IPS DF 6.9 (cell line): ENCODE measurements around the gene TRPV3.
"Not testable (repeated sequence)": the region's sequence is repeated elsewhere in the genome, so short reads cannot be mapped to it uniquely, and the experiment has no call there.

Experiments used
- DNase-seq: peaks from one replicate; pipeline ENCODE4 v3.0.0-alpha.2; 2013; ENCODE audit warnings: low read depth, low spot score
- H3K27ac ChIP-seq: one replicate; pipeline ENCODE4 v1.5.1; 2013; ENCODE audit warnings: low read length, control low read depth
- H3K27me3 ChIP-seq: 2 replicates; pipeline ENCODE4 v1.6.1; 2013; ENCODE audit warnings: mild to moderate bottlenecking, low read length; ENCODE audit not compliant: control insufficient read depth, insufficient read depth
- H3K36me3 ChIP-seq: 2 replicates; pipeline ENCODE4 v1.6.1; 2013; ENCODE audit warnings: low read length; ENCODE audit not compliant: control insufficient read depth, insufficient read depth
- H3K4me1 ChIP-seq: 2 replicates; pipeline ENCODE4 v1.6.1; 2013; ENCODE audit warnings: low read length; ENCODE audit not compliant: control insufficient read depth, insufficient read depth
- H3K4me3 ChIP-seq: 2 replicates; pipeline ENCODE4 v1.5.1; 2013; ENCODE audit warnings: mild to moderate bottlenecking, low read length
- H3K9me3 ChIP-seq: 2 replicates; pipeline ENCODE4 v1.6.1; 2013; ENCODE audit warnings: low read length, inconsistent platforms; ENCODE audit not compliant: control insufficient read depth, insufficient read depth
- WGBS: extraction: QIAGEN DNeasy Blood & Tissue Kit; methylation state at CpG from one replicate; pipeline ENCODE4 v1.1.7; 2013; ENCODE audit warnings: mixed read lengths, missing lambda C conversion rate; ENCODE audit not compliant: insufficient read length, insufficient coverage; 5-methylcytosine and 5-hydroxymethylcytosine counted together

The TRPV3 gene

DNA sequence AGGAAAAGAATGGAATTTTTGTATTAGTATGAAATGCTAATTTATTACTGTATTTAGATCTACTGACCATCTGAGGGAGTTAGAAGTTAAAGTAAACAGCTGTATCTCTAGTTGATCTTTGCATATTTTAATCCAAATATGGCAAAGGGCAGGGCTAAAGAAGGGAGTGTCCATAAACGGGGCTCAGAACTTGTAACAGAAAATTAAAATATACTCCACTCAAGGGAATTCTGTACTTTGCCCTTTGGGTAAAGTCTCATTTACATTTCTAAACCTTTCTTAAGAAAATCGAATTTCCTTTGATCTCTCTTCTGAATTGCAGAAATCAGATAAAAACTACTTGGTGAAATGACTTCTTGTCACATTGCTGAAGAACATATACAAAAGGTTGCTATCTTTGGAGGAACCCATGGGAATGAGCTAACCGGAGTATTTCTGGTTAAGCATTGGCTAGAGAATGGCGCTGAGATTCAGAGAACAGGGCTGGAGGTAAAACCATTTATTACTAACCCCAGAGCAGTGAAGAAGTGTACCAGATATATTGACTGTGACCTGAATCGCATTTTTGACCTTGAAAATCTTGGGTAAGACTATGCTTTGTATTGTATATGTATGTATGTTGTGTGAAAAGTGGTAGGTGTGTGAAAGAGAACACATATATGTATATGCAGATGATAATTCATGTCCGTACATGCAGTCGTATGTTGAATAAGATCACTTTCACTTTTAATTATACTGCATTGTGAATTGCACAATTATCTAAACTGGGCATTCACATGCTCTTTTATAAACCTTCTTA lies 81.6 kb downstream of the TRPV3 start, which contains the start of gene ASPA:
TSS of gene ASPA (plus strand) at position 186 of the 799 bp plus-strand sequence. CDS start at position 349, 163 bp downstream.
- no peak within 1 kb of the TSS for H3K27ac ChIP-seq
- no peaks in the 10 kb centered on the region for H3K9me3 ChIP-seq
- H3K27me3 ChIP-seq = no peaks in the 10 kb centered on the region
- H3K36me3 ChIP-seq = no peaks in the 10 kb centered on the region; the same call in 1 of the 2 replicates
- H3K4me1 ChIP-seq = no peaks in the 10 kb centered on the region
- DNase-seq = no peak
- H3K4me3 ChIP-seq = no peak within 1 kb of the TSS
- WGBS = no CpG with 5 or more reads among the region's 7 CpGs

GRCh38 chr17:3475251-3475685 lies 82.3 kb downstream of the TRPV3 start:
- DNase-seq = no peak
- H3K4me1 ChIP-seq = no peaks in the 10 kb centered on the region
- H3K27me3 ChIP-seq = no peaks in the 10 kb centered on the region
- H3K9me3 ChIP-seq = no peaks in the 10 kb centered on the region
- no CpG with 5 or more reads among the region's 4 CpGs for whole genome bisulfite sequencing
- H3K4me3 ChIP-seq = no peak overlapping the region
- no peak overlapping the region for H3K27ac ChIP-seq
- no peaks in the 10 kb centered on the region; the same call in 1 of the 2 replicates for H3K36me3 ChIP-seq

DNA sequence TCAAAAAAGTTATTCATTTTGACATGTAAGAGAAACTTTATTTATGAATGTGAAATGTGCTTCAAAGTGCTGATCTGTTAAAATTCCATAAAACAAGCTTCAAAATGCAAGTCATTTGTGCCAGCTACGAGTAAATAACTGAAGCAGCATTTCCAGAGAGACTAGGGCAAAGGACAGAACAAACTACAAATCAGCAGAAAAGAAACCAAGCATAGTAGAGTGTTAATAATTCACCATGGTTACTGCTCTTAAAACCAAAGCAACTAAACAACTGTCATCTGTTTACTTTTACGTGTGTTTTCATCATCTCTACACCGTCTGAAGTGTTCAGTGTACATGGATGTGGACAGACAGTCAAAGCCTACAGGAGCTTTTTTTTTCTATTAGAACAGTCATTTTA lies 83.4 kb downstream of the TRPV3 start:
- Histone ChIP-seq H3K36me3 (no peaks in the 10 kb centered on the region; the same call in 1 of the 2 replicates), H3K9me3 (no peaks in the 10 kb centered on the region), H3K27me3 (no peaks in the 10 kb centered on the region), H3K4me1 (no peaks in the 10 kb centered on the region), H3K27ac (no peak overlapping the region), H3K4me3 (no peak overlapping the region)
- DNase-seq = no peak
- WGBS = no CpG with 5 or more reads among the region's 3 CpGs

GRCh38 chr17:3472137-3472536 lies 85.5 kb downstream of the TRPV3 start:
- DNase-seq = no peak
- Histone ChIP-seq H3K4me3 (no peak overlapping the region), H3K27me3 (no peaks in the 10 kb centered on the region), H3K4me1 (no peaks in the 10 kb centered on the region), H3K36me3 (no peaks in the 10 kb centered on the region; the same call in 1 of the 2 replicates), H3K9me3 (no peaks in the 10 kb centered on the region), H3K27ac (no peak overlapping the region)
- no CpG with 5 or more reads among the region's 21 CpGs for WGBS

- no peak for DNase-seq
- Histone ChIP-seq H3K36me3 (no peaks in the 10 kb centered on the region; the same call in 1 of the 2 replicates), H3K4me1 (no peaks in the 10 kb centered on the region), H3K27me3 (no peaks in the 10 kb centered on the region), H3K9me3 (no peaks in the 10 kb centered on the region), H3K4me3 (no peak within 1 kb of the TSS), H3K27ac (no peak within 1 kb of the TSS)
- WGBS = no CpG with 5 or more reads among the region's 38 CpGs
Observed at GRCh38 chr17:3471599-3471998, 86.0 kb downstream of the TRPV3 start, which contains the start of gene SPATA22. Gene SPATA22, minus strand, starts transcription at chr17:3471819. Its CDS starts 2,494 bp downstream, at chr17:3469325.

DNA sequence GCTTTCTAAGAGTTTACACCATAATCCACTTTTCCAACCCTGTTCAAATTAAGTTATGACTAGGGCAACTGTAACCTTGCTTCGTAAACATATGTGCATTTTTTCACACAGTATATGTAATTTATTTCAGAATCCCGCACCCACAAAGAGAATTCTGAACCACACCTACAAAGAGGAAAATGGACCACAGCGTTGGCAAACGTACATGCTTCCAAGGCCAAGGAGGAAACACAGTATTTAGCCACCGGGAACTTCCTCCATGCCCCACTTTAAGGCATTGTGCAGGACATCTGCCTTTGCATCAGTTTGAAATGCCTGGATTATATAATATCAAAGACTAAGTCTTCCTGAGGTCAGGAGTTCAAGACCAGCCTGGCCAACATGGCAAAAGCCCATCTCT lies 88.1 kb downstream of the TRPV3 start:
- H3K27ac ChIP-seq = no peak overlapping the region
- no CpG with 5 or more reads among the region's 5 CpGs for WGBS
- DNase-seq = no peak
- no peaks in the 10 kb centered on the region for H3K4me1 ChIP-seq
- H3K27me3 ChIP-seq = no peaks in the 10 kb centered on the region
- H3K9me3 ChIP-seq = no peaks in the 10 kb centered on the region
- H3K4me3 ChIP-seq = no peak overlapping the region
- no peaks in the 10 kb centered on the region; the same call in 1 of the 2 replicates for H3K36me3 ChIP-seq

GRCh38 chr17:3466355-3466754 lies 91.3 kb downstream of the TRPV3 start:
- not testable (repeated sequence) for H3K27ac ChIP-seq, H3K9me3 ChIP-seq, H3K4me3 ChIP-seq, H3K36me3 ChIP-seq, H3K27me3 ChIP-seq, H3K4me1 ChIP-seq, DNase-seq
- no CpG with 5 or more reads among the region's 1 CpG for WGBS
